Activated gamma-delta T cell treated with anti-CD3 and anti-CD28 coated beads, Interleukin-2, amount 50 U/mL, for 16 hours (primary cell): Measurements from ENCODE around the gene TPI1.
"Not testable (repeated sequence)": the region's sequence is repeated elsewhere in the genome, so short reads cannot be mapped to it uniquely, and the experiment has no call there.

ENCODE experiments used
- DNase-seq: peaks from one replicate; pipeline ENCODE4 v3.0.0-alpha.2; 2020; ENCODE audit warnings: low read depth

TPI1 gene

DNA sequence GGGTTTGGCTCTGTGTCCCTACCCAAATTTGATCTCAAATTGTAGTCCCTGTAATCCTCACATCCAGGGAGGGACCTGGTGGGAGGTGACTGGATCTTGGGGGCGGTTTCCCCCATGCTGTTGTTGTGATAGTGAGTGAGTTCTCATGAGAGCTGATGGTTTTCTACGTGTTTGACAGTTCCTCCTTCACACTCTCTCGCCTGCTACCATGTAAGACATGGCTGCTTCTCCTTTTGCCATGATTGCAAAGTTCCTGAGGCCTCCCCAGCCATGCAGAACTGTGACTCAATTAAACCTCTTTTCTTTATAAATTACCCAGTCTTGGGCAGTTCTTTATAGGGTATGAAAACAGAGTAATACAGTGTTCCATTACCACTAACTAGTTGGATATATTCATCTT lies 27.0 kb downstream of the TPI1 start:
- no peak for DNase-seq

DNA sequence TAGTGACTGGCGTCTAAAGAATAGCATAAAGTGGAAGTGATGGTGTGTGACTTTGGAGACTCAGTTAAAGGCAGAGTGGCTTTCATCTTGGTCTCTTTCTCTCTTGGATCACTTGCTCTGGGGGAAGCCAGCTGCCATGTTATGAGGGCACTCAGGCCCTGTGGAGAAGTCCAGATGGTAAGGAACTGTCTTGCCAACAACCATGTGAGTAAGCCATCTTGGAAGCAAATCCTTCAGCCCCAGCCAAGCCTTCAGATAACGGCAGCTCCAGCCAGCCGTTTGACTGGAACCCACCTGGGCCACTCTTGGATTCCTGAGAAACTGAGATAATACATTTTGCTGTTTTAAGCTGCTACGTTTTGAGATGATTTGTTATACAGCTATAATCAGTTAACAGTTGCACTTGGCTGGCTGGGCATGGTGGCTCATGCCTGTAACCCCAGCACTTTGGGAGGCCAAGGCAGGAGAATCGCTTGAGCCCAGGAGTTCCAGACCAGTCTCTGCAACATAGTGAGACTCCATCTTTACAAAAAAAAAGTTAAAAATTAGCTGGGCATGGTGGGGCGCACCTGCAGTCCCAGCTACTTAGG lies 29.6 kb downstream of the TPI1 start:
- no peak for DNase-seq

DNA sequence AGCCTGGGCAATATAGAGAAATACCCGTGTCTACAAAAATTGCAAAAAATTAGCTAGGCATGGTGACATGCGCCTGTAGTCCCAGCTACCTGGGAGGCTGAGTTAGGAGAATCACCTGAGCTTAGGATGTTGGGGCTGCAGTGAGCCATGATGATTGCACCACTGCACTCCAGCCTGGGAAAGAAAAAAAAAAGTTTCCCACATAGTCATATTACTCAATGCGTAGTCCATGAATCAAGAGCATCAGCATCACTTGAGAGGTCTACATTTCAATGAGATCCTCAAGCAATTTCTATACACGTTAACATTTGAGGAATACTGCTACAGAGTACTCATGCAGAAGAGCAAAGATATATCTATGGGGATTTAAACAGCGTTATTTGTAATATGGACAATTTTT lies 32.1 kb downstream of the TPI1 start:
- DNase-seq, result no peak

DNA sequence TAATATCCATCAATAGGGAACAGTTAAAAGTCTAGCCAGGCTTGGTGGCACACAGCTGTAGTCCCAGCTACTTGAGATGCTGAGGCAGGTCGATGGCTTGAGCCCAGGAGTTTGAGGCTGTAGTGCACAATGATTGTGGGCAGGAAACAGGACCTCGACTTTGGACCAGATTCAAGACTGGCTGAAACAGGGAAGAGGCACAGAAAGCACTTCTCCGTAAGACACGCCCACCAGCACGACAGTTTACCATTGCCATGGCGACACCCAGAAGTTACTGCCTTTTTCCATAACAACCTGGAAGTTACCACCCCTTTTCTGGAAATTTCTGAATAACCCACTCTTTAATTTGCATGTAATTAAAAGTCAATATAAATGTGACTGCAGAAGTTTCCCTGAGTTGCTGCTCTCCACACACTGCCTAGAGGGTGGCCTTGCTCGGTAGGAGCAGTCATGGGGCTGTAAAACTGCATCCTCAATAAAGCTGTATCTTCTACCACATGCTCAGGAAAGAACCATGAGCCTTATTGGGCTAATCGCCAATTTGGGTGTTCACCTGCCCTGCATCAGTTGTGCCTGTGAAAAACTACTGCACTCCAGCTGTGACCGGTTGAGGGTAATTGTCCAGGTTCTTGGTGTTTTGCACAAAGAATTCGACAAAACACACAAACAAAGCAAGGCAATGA lies 32.6 kb downstream of the TPI1 start:
- DNase-seq, result no peak

DNA sequence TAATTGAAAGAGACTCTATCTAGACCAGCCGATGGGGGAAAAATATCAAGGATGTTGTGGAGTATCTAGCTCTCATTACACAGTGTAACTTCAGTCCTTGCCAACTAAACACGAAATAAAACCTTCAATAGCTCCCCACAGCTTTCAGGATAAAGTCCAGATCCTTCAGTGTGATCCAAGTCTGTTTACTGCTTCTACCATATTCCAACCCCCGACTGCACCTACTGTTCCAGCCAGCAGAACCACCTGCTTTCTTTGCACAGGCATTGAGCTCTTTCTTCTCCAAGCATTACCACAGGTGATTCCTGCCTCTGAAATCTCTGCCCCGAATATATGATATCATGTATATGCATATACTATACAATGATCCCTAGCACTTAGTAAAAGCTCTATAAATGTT lies 35.1 kb downstream of the TPI1 start:
- no peak for DNase-seq

DNA sequence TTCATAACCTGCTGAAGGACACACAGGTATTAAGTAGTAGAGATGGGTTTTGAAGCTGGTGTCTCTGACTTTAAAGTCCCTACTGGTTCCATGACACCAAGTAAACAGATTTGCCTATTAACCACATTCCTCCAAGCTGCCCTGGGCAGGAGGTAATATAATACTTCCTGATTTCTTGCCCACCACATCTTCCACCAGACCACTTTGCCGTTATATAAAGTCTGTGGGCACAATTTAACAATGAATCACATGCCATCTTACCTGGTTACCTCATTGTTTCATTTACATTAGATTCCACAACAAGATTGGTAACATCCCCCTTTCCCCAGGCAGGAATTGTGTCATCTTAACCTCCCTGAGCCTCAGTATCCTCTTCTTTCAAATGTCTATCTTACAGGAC lies 36.4 kb downstream of the TPI1 start:
- DNase-seq, result no peak

DNA sequence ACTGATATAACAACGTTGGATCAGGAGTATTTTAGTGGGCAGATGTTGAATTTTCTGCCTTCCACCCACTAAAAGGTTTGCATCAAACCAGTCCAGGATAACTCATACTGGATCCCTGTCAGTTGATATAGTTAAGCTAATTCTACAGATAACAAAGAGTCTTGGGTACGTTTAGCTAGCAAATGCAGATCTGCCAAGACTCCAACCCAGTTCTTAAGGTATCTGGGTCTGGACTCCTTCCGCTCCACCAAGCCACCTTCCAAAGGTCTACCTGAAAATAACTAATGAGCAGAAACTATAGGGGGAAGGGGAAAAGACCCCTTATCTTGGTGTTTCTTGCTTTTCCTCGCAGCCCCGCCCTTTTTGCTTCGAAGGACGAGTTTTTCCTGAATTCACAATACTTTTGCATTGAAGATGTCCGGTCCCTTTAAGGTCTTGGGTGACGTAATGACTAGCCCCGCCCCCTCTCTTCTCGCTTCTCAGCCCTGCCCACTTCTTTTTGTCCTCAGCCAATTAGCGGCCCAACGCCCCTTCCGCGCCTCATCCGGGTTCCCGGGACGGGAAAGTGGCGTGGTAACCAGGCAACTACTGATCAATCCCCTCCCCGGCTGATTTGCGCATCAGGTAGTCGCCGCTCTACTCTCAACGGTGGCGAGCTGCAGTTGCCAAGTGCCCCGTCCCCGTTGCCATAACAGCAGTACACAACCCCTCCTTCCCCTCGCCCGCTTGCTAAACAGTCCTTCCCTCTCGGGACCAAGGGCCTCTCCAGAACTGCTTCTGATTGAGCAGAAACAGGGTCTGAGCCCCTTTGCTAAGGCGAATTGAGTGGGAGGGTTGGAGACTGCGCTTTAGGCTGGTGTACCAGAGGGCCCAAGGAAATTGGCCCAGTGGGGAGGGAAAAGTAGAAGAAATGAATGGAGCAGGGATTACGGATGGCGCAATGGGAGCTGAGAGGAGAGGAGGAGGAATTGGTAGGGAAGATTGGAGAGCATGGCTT lies 37.2 kb downstream of the TPI1 start, which contains the start of gene LRRC23:
Gene LRRC23, plus strand, starts transcription at position 543 of the 997 bp plus-strand sequence. CDS start 812 bp downstream, outside the sequence.
- DNase-seq, result peak; percentile 96

DNA sequence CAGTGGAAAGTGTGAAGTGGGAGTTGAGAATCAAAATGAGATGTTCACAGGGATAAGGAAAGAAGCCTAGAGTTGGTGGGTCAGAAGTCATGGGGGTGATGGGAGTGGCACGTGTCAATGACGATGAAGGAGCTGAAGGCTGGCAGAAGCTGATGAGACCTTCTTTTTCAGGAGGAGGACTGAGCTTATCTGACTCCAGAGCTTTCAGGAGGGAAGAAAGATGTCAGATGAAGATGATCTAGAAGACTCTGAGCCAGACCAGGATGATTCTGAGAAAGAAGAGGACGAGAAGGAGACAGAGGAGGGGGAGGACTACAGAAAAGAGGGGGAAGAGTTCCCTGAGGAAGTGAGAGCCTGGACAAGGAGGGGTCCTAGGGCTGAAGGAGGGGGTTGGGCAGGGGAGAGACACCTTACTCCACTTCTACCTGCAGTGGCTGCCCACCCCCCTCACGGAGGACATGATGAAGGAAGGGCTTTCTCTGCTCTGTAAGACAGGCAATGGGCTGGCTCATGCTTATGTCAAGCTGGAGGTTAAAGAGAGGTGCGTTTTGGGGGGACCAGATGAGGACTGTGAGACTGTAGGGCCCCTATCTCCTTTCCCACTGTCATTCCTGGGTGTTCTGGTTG lies 38.2 kb downstream of the TPI1 start:
- DNase-seq, result no peak

DNA sequence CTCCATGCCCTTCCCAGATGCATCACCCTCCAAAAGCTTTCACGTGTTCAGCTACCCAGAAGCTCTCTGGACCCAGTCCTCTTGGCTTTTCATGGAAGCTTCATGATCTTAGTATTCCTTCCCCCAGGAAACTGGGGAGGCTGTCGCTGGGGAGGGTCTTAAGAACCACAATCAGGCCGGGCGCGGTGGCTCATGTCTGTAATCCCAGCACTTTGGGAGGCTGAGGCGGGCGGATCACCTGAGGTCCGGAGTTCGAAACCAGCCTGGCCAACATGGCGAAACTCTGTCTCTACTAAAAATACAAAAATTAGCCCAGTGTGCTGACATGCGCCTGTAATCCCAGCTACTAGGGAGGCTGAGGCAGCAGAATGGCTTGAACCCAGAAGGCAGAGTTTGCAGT lies 40.8 kb downstream of the TPI1 start:
- DNase-seq, result not testable (repeated sequence)

DNA sequence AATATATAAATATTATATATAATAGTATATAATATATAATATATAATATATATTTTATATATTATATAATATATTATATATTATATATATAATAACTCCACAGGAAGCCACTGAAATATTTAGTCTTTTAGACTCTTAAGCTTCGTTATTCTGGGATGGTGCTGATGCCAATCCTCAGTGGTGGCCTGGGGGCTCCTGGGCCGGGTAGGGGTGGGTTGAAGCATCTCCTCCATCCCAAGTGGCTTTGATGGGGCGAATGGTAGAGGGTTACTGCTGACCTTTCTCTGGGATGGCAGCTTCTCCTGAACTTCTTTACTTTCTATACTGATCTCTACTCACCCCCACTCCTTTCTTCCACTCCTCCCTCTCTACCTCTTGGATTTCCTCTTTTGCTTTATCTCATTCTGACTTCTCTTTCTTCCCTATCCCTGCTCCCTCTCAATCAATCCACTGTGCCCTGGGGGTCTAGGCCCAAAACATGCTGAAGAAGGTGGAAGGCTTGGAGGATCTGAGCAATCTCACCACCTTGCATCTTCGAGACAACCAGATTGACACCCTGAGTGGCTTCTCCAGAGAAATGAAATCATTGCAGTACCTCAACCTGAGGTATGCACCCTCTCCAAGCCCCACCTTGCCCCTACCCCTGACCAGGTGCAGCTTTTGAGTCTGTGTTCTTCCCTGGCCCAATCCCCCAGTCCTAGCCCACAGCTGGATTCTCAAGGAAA lies 42.3 kb downstream of the TPI1 start:
- DNase-seq, result no peak

DNA sequence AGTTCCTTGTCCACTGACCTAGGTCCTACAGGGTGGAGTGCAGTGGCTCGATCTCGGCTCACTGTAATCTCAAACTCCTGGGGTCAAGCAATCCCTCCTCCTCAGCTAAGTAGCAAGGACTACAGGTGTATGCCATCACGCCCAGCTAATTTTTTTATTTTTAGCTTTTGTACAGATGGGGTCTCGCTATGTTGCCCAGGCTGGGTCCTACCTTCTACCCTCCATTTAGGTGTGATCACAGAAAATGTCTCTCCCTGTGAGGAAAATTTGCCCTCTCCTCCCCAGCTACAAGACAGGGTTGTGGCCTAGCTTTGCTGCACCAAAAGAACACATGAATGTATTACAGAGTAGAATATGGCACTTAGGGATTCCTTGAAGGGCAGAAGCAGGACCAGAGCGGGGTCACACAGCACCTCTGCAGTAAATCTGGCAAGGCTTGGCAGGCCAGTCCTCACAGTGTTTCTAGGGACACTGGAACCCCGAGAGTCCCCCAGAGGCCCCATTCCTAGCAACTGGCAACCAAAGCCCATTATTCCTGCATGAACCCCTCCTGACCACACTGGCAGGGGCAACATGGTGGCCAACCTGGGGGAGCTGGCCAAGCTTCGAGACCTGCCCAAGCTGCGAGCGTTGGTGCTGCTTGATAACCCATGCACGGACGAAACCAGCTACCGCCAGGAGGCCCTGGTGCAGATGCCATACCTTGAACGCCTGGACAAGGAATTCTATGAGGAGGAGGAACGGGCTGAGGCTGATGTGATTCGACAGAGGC lies 45.0 kb downstream of the TPI1 start:
- no peak for DNase-seq

DNA sequence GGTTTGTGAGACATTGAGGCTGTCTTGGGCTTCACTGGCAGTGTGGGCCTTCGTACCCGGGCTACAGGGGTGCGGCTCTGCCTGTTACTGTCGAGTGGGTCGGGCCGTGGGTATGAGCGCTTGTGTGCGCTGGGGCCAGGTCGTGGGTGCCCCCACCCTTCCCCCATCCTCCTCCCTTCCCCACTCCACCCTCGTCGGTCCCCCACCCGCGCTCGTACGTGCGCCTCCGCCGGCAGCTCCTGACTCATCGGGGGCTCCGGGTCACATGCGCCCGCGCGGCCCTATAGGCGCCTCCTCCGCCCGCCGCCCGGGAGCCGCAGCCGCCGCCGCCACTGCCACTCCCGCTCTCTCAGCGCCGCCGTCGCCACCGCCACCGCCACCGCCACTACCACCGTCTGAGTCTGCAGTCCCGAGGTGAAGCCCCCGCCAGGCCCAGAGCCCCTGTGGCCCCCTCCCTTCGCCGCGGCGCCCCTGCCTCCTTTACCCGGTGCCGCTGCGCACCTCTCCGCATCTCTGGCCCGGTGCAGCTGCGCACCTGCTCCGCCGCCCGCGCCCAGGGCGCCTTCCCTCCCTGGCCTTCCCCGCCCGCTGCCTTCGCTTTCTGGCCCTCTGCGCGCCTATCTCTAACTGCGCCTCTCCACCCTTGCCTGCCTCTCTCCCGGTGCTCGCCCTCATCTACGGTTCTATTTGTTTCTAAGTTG lies 47.1 kb downstream of the TPI1 start, which contains the start of gene ENO2:
Gene ENO2, plus strand, starts transcription at position 335 of the 701 bp plus-strand sequence. CDS start 1,253 bp downstream, outside the sequence.
- DNase-seq, result peak; percentile 69

DNA sequence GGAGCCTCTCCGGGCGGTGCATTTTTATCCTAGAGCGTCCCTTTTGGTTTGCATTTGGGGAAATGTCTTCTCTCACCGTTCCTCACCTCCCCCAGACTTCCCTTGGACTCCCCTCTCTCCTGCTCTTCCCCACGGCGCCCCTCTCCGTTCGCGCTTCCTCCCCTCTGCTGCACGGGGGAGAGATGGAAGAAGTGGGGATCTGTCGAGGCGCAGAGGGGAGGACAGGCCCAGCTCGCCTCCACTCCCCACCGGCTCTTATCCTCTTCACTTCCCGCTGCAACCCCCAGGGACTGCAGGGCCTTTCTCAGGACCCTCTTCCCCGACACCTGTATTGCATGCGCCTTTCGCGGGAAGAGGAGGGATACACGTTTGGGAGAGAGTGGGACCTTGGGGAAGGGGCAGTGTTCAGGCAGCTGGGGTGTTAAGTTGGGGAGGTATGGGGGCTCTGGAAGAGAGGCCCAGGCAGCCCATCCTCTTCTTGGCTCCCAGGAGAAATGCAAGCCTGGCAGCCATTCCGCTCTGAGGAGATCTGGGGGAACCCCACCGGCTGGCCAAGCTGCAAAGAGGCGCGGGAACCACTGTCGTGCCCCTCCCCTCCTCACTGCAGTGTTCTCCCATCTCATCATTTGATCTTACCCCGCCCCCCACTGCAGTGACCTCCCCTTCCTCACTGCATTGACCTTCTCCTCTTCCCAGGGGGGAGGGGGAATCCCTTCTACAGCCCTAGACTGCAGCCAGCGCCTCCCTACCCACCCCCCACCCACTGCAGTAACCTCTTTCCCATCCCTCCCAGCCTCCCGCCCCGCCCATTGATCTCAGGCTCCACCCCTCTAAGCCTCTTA lies 47.8 kb downstream of the TPI1 start:
- no peak for DNase-seq

DNA sequence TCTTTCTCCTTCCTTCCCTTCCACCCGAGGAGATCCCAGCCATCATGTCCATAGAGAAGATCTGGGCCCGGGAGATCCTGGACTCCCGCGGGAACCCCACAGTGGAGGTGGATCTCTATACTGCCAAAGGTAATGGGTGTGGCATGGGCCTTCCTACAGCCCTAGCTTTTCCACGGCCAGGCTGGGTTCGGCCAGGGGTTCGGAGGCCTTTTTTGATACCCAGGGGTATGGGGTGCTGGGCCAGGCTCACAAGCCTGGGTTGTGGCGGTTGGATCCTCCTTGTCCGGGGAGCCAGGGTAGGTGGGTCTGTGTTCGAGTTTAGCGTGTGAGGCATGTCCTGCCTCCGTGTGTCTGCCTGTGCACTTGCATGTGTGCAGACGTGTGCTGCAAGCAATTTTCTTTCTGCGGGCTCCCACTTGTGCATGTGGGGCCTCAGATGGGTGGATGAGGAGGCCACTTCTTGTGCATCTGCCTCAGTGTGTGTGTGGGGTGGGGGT lies 48.5 kb downstream of the TPI1 start:
- DNase-seq, result no peak

DNA sequence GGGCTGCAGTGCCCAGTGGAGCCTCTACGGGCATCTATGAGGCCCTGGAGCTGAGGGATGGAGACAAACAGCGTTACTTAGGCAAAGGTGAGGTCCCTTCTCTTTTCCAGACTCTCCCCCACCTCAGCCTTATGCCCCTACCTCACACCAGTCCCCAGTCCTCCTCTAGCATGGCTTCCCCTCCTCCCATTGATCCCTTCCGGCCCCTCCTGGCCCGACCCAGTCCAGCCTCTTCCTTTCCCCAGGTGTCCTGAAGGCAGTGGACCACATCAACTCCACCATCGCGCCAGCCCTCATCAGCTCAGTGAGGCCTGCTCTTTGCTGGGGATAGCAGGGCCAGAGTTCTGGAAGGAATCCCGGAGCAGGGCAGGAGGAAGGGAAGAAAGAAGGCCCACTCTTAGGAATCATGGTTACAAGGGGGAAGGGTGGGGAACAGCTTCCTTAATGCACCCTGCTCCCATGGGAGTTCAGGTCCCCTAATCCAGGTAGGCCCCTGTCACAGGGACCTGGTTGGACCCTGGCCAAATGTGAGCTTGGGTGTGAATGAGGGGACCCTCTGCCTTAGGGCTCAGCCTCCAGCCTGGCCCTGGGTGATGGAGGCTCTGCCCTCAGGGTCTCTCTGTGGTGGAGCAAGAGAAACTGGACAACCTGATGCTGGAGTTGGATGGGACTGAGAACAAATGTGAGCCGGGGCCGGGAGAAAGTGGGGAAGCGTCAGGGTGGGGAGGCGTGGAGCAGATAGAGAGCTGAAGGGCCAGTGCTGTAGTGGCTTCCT lies 49.3 kb downstream of the TPI1 start:
- DNase-seq, result no peak

DNA sequence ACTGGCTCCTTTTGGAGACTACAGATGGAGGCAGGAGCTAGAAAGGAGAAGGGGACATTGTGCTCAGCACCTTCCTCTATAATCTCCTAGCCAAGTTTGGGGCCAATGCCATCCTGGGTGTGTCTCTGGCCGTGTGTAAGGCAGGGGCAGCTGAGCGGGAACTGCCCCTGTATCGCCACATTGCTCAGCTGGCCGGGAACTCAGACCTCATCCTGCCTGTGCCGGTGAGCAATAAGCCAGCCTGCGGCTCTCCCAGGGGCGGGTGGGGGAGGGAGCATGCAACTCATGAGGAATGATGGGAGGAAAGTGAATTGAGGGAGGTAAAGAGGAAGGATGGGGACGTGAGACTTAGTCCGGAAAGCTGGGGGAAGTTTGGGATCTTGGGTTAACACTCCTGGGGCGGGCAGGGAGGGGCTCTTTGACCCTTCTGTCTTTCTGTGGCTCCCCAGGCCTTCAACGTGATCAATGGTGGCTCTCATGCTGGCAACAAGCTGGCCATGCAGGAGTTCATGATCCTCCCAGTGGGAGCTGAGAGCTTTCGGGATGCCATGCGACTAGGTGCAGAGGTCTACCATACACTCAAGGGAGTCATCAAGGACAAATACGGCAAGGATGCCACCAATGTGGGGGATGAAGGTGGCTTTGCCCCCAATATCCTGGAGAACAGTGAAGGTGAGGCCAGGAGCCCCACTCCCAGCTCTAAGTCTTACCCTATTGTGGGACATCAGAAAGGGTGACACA lies 50.3 kb downstream of the TPI1 start:
- no peak for DNase-seq

DNA sequence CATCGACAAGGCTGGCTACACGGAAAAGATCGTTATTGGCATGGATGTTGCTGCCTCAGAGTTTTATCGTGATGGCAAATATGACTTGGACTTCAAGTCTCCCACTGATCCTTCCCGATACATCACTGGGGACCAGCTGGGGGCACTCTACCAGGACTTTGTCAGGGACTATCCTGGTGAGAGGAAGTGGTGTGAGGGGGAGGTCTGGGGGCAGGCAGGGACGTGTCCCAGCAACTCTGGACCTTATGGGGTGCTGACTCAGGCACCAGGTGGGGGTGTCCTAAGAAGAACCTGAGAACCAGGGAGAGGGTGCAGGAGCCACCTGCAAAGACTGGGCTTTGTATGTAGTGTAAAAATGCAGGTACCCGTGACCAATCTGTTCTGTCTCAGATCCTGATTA lies 52.3 kb downstream of the TPI1 start:
- DNase-seq, result no peak
